ENCODE measurements around the gene GRB14.

- TF ChIP-seq CTCF (IDR thresholded peaks at IDR 0.05 in 2 of 3, conservative IDR thresholded peaks at IDR 0.05 in 1 of 3; ENCODE audit: control insufficient read depth in 2 of 3, extremely low read depth in 1 of 3, insufficient read depth in 1 of 3, low read depth in 3 of 3, low read length in 3 of 3) (no peak), KAT2A (conservative IDR thresholded peaks at IDR 0.05; ENCODE audit: control insufficient read depth, low read depth, low read length) (no peak), ELK1 (IDR thresholded peaks at IDR 0.05; ENCODE audit: low read depth, low read length) (no peak)
Observed at GRCh38 chr2:164568317-164568716, 53.0 kb downstream of the GRB14 start.

Data from GM12878 (cell line).